Stomach smooth muscle (tissue), 2 donors: ENCODE data around the gene SDK2.

Source experiments
- H3K27ac ChIP-seq: one replicate; pipeline ENCODE4 v1.7.0; 2013; ENCODE audit warnings: mild to moderate bottlenecking, low read length, inconsistent platforms
- H3K27me3 ChIP-seq, 2 donors: one replicate each; pipeline ENCODE4 v1.7.0; 2013; ENCODE audit warnings: low read length in 2 of 2; ENCODE audit not compliant: insufficient read depth in 2 of 2, control insufficient read depth in 1 of 2
- H3K36me3 ChIP-seq, 2 donors: one replicate each; pipeline ENCODE4 v1.7.0; 2013; ENCODE audit warnings: low read length in 2 of 2; ENCODE audit not compliant: control insufficient read depth in 2 of 2, insufficient read depth in 2 of 2
- H3K4me1 ChIP-seq: one replicate; pipeline ENCODE4 v1.7.0; 2013; ENCODE audit warnings: low read length; ENCODE audit not compliant: control insufficient read depth, insufficient read depth
- H3K4me3 ChIP-seq, 2 donors: one replicate each; pipeline ENCODE4 v1.7.0; 2013; ENCODE audit warnings: low read length in 2 of 2
- H3K9ac ChIP-seq, 2 donors: one replicate each; pipeline ENCODE4 v1.7.0; 2013; ENCODE audit warnings: low read length in 2 of 2, mild to moderate bottlenecking in 1 of 2
- H3K9me3 ChIP-seq, 2 donors: one replicate each; pipeline ENCODE4 v1.7.0; 2013; ENCODE audit warnings: low read length in 2 of 2; ENCODE audit not compliant: control insufficient read depth in 2 of 2
- donor health status: healthy.
- donor health status: Pancreatic carcinoma.

The SDK2 gene

GRCh38 chr17:73404246-73404645 is 240.0 kb downstream of the SDK2 start:
- no peak overlapping the region for H3K27ac ChIP-seq
- H3K4me1 ChIP-seq, result no peaks in the 10 kb centered on the region
- H3K27me3 ChIP-seq, result no peaks in the 10 kb centered on the region
- no peaks in the 10 kb centered on the region for H3K36me3 ChIP-seq
- H3K9me3 ChIP-seq, result no peaks in the 10 kb centered on the region
- H3K9ac ChIP-seq, result no peak overlapping the region
- H3K4me3 ChIP-seq, result no peak overlapping the region

GRCh38 chr17:73402466-73402865 is 241.8 kb downstream of the SDK2 start:
- H3K4me3 ChIP-seq, result no peak overlapping the region
- H3K9me3 ChIP-seq, result no peaks in the 10 kb centered on the region
- no peaks in the 10 kb centered on the region for H3K27me3 ChIP-seq
- H3K4me1 ChIP-seq, result no peaks in the 10 kb centered on the region
- H3K36me3 ChIP-seq, result no peaks in the 10 kb centered on the region
- H3K27ac ChIP-seq, result no peak overlapping the region
- no peak overlapping the region for H3K9ac ChIP-seq

- H3K36me3 ChIP-seq, result no peaks in the 10 kb centered on the region
- no peaks in the 10 kb centered on the region for H3K27me3 ChIP-seq
- no peaks in the 10 kb centered on the region for H3K4me1 ChIP-seq
- no peak overlapping the region for H3K4me3 ChIP-seq
- no peaks in the 10 kb centered on the region for H3K9me3 ChIP-seq
- no peak overlapping the region for H3K9ac ChIP-seq
- no peak overlapping the region for H3K27ac ChIP-seq
These were observed 242.3 kb downstream of the SDK2 start for GRCh38 chr17:73401911-73402310.

- no peaks in the 10 kb centered on the region for H3K4me1 ChIP-seq
- H3K9me3 ChIP-seq, result no peaks in the 10 kb centered on the region
- H3K27ac ChIP-seq, result no peak overlapping the region
- no peak overlapping the region for H3K9ac ChIP-seq
- no peaks in the 10 kb centered on the region for H3K27me3 ChIP-seq
- no peaks in the 10 kb centered on the region for H3K36me3 ChIP-seq
- H3K4me3 ChIP-seq, result no peak overlapping the region
These were observed 243.2 kb downstream of the SDK2 start for GRCh38 chr17:73400915-73401545.

- no peaks in the 10 kb centered on the region for H3K36me3 ChIP-seq
- H3K9ac ChIP-seq, result no peak overlapping the region
- H3K27me3 ChIP-seq, result no peaks in the 10 kb centered on the region
- H3K4me3 ChIP-seq, result no peak overlapping the region
- no peaks in the 10 kb centered on the region for H3K9me3 ChIP-seq
- no peak overlapping the region for H3K27ac ChIP-seq
- no peaks in the 10 kb centered on the region for H3K4me1 ChIP-seq
These were observed 245.2 kb downstream of the SDK2 start for GRCh38 chr17:73399056-73399455.

- Histone ChIP-seq H3K9me3 (no peaks in the 10 kb centered on the region), H3K4me3 (no peak overlapping the region), H3K27me3 (no peaks in the 10 kb centered on the region), H3K9ac (no peak overlapping the region), H3K27ac (no peak overlapping the region), H3K4me1 (no peaks in the 10 kb centered on the region), H3K36me3 (no peaks in the 10 kb centered on the region)
These were observed 246.2 kb downstream of the SDK2 start for GRCh38 chr17:73397856-73398540.

GRCh38 chr17:73397278-73397826 is 246.9 kb downstream of the SDK2 start:
- Histone ChIP-seq H3K4me3 (no peak overlapping the region), H3K36me3 (no peaks in the 10 kb centered on the region), H3K27me3 (no peaks in the 10 kb centered on the region), H3K9me3 (no peaks in the 10 kb centered on the region), H3K27ac (no peak overlapping the region), H3K4me1 (no peaks in the 10 kb centered on the region), H3K9ac (no peak overlapping the region)

GRCh38 chr17:73396431-73397277 is 247.6 kb downstream of the SDK2 start:
- Histone ChIP-seq H3K27me3 (no peaks in the 10 kb centered on the region), H3K27ac (no peak overlapping the region), H3K4me1 (no peaks in the 10 kb centered on the region), H3K4me3 (no peak overlapping the region), H3K9me3 (no peaks in the 10 kb centered on the region), H3K36me3 (no peaks in the 10 kb centered on the region), H3K9ac (no peak overlapping the region)

- Histone ChIP-seq H3K27ac (no peak overlapping the region), H3K9me3 (no peaks in the 10 kb centered on the region), H3K27me3 (no peaks in the 10 kb centered on the region), H3K36me3 (no peaks in the 10 kb centered on the region), H3K4me1 (no peaks in the 10 kb centered on the region), H3K4me3 (no peak overlapping the region), H3K9ac (no peak overlapping the region)
These were observed 249.5 kb downstream of the SDK2 start for GRCh38 chr17:73394512-73395450.

GRCh38 chr17:73393962-73394361 is 250.3 kb downstream of the SDK2 start:
- Histone ChIP-seq H3K4me1 (no peaks in the 10 kb centered on the region), H3K9me3 (no peaks in the 10 kb centered on the region), H3K27ac (no peak overlapping the region), H3K4me3 (no peak overlapping the region), H3K36me3 (no peaks in the 10 kb centered on the region), H3K27me3 (no peaks in the 10 kb centered on the region), H3K9ac (no peak overlapping the region)
